Measurements from ENCODE around the gene SLAMF1.
"Not testable (repeated sequence)": the region's sequence is repeated elsewhere in the genome, so short reads cannot be mapped to it uniquely, and the experiment has no call there.

GRCh38 chr1:160627677-160628289 lies 19.1 kb downstream of the SLAMF1 start:
- TF ChIP-seq POLR2AphosphoS5 (IDR thresholded peaks at IDR 0.05; ENCODE audit: low read depth, low read length) = peak; percentile 41
- TF ChIP-seq POLR2A (IDR thresholded peaks at IDR 0.05; ENCODE audit: low read depth, low read length) = not testable (repeated sequence)

Measured in GM12891 (cell line).